Skeletal muscle cell (primary cell): ENCODE results near the gene GALR2.

Experiments used
- DNase-seq: peaks from one replicate; pipeline ENCODE4 v3.0.0-alpha.2; 2010; ENCODE audit warnings: low read depth
- H3K4me3 ChIP-seq: 2 replicates; pipeline ENCODE4 v1.5.1; 2011; ENCODE audit warnings: low read depth, mild to moderate bottlenecking, control low read depth, low read length, moderate library complexity

GALR2 gene

DNA sequence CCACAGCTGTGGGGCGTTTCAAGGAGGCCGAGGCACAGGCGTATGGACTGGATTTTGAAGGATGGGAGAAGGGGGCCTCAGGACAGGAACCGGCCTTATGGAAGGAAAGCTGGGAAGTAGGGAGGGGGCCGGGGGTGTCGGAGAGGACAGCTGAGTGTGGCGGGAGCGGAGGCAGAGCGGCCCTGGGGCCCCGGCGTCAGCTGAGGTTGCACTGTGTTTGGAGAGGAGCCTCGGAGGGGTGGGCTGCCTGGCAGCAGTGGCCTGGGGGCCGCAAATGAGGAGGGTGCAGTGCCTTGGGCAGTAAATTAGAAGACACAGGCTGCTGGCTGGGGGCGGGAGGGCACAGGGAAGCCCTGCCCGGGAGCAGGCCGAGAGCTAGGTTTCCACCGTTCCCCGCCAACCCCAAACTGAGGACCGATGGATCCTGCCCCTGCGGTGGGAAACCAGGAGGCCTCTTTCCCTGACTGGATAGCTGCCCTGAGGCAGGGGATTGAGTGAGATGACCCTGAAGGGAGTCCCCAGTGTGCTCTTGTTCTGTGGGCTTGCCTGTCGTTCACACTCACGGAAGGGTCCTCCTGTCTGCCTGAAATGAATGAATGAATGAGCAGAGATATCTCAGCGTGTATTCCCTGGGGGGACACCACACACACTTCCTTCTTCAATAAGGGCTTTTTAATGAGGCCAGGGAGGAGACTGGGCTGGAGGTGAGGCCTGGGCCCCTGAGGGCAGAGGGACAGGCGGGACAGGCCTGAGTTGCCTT is 48.0 kb downstream of the GALR2 start:
- no peak for DNase-seq
- no peak overlapping the region for H3K4me3 ChIP-seq

DNA sequence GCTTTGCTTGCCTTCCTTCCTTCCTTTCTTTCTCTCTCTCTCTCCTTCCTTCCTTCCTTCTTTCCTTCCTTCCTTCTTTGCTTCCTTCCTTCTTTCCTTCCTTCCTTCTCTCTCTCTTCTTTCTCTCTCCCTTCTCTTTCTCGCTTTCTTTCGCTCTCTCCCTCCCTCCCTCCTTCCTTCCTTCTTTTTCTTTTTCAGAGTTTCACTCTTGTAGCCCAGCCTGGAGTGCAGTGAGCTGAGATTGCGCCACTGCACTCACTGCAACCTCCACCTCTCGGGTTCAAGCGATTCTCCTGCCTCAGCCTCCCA is 48.6 kb downstream of the GALR2 start:
- DNase-seq, result no peak
- H3K4me3 ChIP-seq, result no peak overlapping the region

DNA sequence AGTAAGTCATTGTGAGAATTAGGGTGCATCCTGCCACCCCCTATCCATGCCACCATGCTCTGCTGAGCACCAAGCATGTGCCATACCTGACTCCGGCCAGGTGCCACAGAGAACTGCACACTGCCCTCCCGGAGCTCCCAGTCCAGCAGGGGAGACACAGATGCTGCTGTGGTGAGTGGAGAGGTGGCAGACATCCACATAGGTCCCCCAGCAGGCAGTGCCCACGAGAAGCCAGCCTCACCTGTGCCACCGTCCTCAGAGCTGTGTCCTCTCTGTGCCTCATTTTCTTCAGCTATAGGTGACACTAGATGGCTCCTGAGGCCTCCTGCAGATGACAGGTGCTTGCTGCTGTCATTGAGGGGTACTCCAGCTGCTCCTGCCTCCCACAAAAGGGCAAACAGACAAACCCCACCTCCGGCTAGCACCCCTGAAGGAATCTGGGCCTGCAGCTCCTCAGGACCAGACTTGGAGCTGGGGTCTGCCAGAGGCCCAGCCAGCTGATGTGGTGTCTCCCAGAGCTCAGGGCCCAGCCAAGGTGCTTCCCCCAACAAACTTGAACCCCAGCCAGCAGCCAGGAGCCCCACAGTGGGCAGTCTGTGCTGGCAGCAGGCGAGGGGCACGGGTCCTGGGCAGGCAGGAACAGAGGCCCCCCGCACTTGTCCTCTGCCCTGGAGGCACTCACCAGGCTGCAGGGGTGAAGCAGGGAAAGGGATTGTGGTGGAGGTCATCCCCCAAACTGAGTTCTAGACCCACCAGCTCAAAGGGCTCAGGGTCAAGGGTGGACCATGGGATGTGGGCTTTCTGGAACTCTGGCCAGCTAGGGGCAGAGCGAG is 49.4 kb downstream of the GALR2 start:
- H3K4me3 ChIP-seq, result no peak overlapping the region
- no peak for DNase-seq

DNA sequence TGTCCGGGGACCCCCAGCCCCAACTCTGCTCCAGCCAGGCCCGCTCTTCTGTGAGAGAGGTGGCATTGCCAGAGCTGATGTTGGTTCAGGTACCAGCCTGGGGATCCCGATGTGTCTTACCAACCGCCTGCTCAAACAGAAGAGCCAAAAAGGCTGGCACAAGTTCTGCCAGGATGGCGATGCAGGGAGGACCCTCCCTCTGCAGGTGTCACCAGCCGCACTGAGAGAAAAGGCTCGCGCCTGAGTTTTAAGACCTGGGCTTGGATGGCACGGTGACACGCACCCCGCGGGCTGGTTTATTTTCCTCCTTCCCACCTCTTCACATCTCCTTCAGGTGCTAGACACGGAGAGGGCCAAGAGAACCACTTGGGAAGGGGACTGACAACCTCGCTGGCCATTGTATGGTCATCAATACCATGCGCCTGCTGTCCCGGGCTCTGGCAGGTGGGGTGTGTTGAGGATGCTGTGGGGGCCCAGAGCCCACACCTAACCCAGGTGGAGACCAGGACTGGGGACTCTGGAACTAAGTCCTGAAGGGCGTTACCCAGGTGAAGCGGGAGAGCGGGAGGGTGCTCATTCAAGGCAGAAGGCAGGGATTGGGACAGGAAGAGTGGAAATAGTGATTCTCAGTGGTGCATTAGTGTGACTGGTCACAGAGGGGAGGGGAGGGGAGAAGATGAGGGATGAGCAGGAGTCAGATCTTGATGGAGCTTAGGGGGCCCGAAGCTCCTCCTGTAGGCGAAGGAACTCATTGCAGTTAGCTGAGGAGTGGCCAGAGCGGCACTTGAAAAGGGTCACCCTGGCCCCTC is 50.2 kb downstream of the GALR2 start:
- no peak for DNase-seq
- H3K4me3 ChIP-seq, result no peak overlapping the region

DNA sequence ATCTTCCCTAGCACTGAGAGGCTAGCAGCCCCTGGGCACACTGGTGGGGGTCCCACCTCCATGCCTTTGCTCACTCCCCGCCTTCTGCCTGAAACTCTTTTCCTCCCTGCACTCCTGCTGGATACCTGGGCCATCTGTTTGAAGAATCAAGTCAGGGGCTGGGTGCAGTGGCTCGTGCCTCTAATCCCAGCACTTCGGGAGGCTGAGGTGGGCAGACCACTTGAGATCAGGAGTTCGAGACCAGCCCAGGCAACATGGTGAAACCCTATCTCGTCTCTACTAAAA is 50.8 kb downstream of the GALR2 start:
- no peak for DNase-seq
- H3K4me3 ChIP-seq, result no peak overlapping the region

DNA sequence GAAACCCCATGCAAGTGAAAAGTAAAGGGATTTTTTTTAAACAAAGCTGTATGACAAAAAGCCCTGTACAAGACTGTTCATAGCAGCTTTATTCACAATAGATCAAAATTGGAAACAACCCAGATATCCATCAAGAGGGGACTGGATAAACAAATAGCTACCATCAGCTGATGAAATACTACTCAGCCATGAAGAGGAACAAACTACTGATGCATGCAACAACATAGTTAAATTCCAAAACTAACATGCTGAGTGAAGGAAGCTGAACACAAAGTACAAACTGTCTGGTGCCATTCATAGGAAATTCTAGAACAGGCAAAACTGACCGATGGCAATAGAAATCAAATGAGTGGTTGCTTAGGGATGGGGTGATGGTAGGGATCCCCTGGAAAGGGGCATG is 51.3 kb downstream of the GALR2 start:
- no peak for DNase-seq
- H3K4me3 ChIP-seq, result no peak overlapping the region
